Measurements from ENCODE around the gene IL17REL. TPM values are rescaled to one million over a fixed set of nuclear protein-coding genes. Genes with fewer than 3 reads are reported as not detected.
A peak's percentile ranks its signal among the peaks of the same experiment; 100 is the strongest.

The IL17REL gene
- total RNA-seq, 2 experiments from 2014 or later = 0.16 TPM

- POLR2A ChIA-PET = interaction anchor here (0.7 to 1.1 kb wide), 4 partner anchors 40 to 50 kb away, joined by 3 to 5 read pairs (median 3); no protein-coding TSS in a partner anchor
- intact Hi-C loops (cut with DNase I, micrococcal nuclease) = loop anchor here (2.0 to 5.0 kb wide), 5 partner anchors 13 to 557 kb away; partner anchors contain the start of gene TYMP (in 1 of the 2)
- ATAC-seq = peak; percentile 54
Measured at GRCh38 chr22:49975543-49976389, 36.8 kb downstream of the IL17REL start.

GRCh38 chr22:49973018-49973961 is 39.3 kb downstream of the IL17REL start:
- CTCF ChIA-PET = no interaction called here
- Mint-ChIP-seq H3K27ac (no peak overlapping the region), H3K4me1 (peaks cover 37% of the 10 kb centered on the region), H3K9me3 (ENCODE audit: low read depth) (peaks cover 4% of the 10 kb centered on the region), H3K27me3 (no peaks in the 10 kb centered on the region), H3K4me3 (no peak overlapping the region), H3K36me3 (ENCODE audit: low read depth) (peaks cover 13% of the 10 kb centered on the region)
- intact Hi-C loops (cut with DNase I, micrococcal nuclease) = loop anchor here in 1 of 2 experiments (5.0 kb wide), 1 partner anchor 206 kb away; no protein-coding TSS in a partner anchor
- POLR2A ChIA-PET = no interaction called here
- ATAC-seq = no peak
- DNase-seq = peak; percentile 21

More at GRCh38 chr22:49975543-49976389, 36.8 kb downstream of the IL17REL start:
- peak; percentile 82 for DNase-seq
- H3K36me3 Mint-ChIP-seq (ENCODE audit: low read depth) = peaks cover 34% of the 10 kb centered on the region
- H3K27me3 Mint-ChIP-seq = no peaks in the 10 kb centered on the region
- H3K9me3 Mint-ChIP-seq (ENCODE audit: low read depth) = peaks cover 15% of the 10 kb centered on the region
- CTCF ChIA-PET = interaction anchor here (0.6 to 2.8 kb wide), 9 partner anchors 8 to 552 kb away, joined by 3 to 9 read pairs (median 3); no protein-coding TSS in a partner anchor
- H3K27ac Mint-ChIP-seq = peak overlapping the region; percentile 95
- H3K4me3 Mint-ChIP-seq = peak overlapping the region; percentile 60
- peaks cover 40% of the 10 kb centered on the region for H3K4me1 Mint-ChIP-seq

GRCh38 chr22:49972163-49973017 is 40.2 kb downstream of the IL17REL start:
- intact Hi-C loops (cut with DNase I, micrococcal nuclease) = loop anchor here in 1 of 2 experiments (5.0 kb wide), 1 partner anchor 205 kb away; no protein-coding TSS in a partner anchor
- Mint-ChIP-seq H3K27me3 (no peaks in the 10 kb centered on the region), H3K4me1 (peaks cover 38% of the 10 kb centered on the region), H3K4me3 (no peak overlapping the region), H3K9me3 (ENCODE audit: low read depth) (peaks cover 4% of the 10 kb centered on the region), H3K27ac (no peak overlapping the region), H3K36me3 (ENCODE audit: low read depth) (peaks cover 9% of the 10 kb centered on the region)
- ChIA-PET POLR2A (interaction anchor here (0.6 to 2.5 kb wide), 4 partner anchors 10 to 120 kb away, joined by 4 to 21 read pairs (median 6); no protein-coding TSS in a partner anchor), CTCF (interaction anchor here (0.6 to 0.8 kb wide), 2 partner anchors 11 to 42 kb away, joined by 3 to 5 read pairs; no protein-coding TSS in a partner anchor)
- DNase-seq = peak; percentile 62
- no peak for ATAC-seq

GRCh38 chr22:49971232-49972162 is 41.1 kb downstream of the IL17REL start:
- Mint-ChIP-seq H3K36me3 (ENCODE audit: low read depth) (peaks cover 6% of the 10 kb centered on the region), H3K27ac (peak overlapping the region; percentile 93), H3K4me3 (no peak overlapping the region), H3K9me3 (ENCODE audit: low read depth) (peaks cover 4% of the 10 kb centered on the region), H3K4me1 (peaks cover 38% of the 10 kb centered on the region), H3K27me3 (no peaks in the 10 kb centered on the region)
- POLR2A ChIA-PET = interaction anchor here (0.6 to 2.5 kb wide), 6 partner anchors 9 to 649 kb away, joined by 3 to 21 read pairs (median 4); no protein-coding TSS in a partner anchor
- DNase-seq = peak; percentile 90
- CTCF ChIA-PET = interaction anchor here (0.6 to 1.3 kb wide), 4 partner anchors 10 to 59 kb away, joined by 3 to 5 read pairs (median 4); no protein-coding TSS in a partner anchor
- peak; percentile 49 for ATAC-seq
- intact Hi-C loops (cut with DNase I, micrococcal nuclease) = loop anchor here (2.0 to 5.0 kb wide), 5 partner anchors 35 to 219 kb away; partner anchors contain the start of gene ZBED4 (in 1 of the 2)

GRCh38 chr22:49970528-49971231 is 41.9 kb downstream of the IL17REL start:
- ATAC-seq (peak; percentile 87), DNase-seq (peak; percentile 99)
- H3K27ac Mint-ChIP-seq = peak overlapping the region; percentile 93
- ChIA-PET CTCF (interaction anchor here (0.7 to 1.3 kb wide), 2 partner anchors 38 to 60 kb away, joined by 3 to 4 read pairs; no protein-coding TSS in a partner anchor), POLR2A (interaction anchor here (0.5 to 2.5 kb wide), 4 partner anchors 8 to 650 kb away, joined by 3 to 21 read pairs (median 3); no protein-coding TSS in a partner anchor)
- no peaks in the 10 kb centered on the region for H3K27me3 Mint-ChIP-seq
- peaks cover 6% of the 10 kb centered on the region for H3K36me3 Mint-ChIP-seq (ENCODE audit: low read depth)
- H3K4me1 Mint-ChIP-seq = peaks cover 38% of the 10 kb centered on the region
- no peak overlapping the region for H3K4me3 Mint-ChIP-seq
- intact Hi-C loops (cut with DNase I, micrococcal nuclease) = loop anchor here (2.0 to 5.0 kb wide), 5 partner anchors 34 to 220 kb away; partner anchors contain the start of gene ZBED4 (in 1 of the 2)
- peaks cover 4% of the 10 kb centered on the region for H3K9me3 Mint-ChIP-seq (ENCODE audit: low read depth)

GRCh38 chr22:49969751-49970527 is 42.6 kb downstream of the IL17REL start:
- Mint-ChIP-seq H3K4me1 (peaks cover 35% of the 10 kb centered on the region), H3K9me3 (ENCODE audit: low read depth) (no peaks in the 10 kb centered on the region), H3K36me3 (ENCODE audit: low read depth) (peaks cover 4% of the 10 kb centered on the region), H3K4me3 (no peak overlapping the region), H3K27me3 (no peaks in the 10 kb centered on the region), H3K27ac (peak overlapping the region; percentile 93)
- intact Hi-C loops (cut with DNase I, micrococcal nuclease) = loop anchor here (2.0 to 5.0 kb wide), 5 partner anchors 33 to 221 kb away; partner anchors contain the start of gene ZBED4 (in 1 of the 2)
- DNase-seq (peak; percentile 16), ATAC-seq (peak; percentile 0)
- ChIA-PET POLR2A (no interaction called here), CTCF (no interaction called here)

GRCh38 chr22:49968831-49969661 is 43.5 kb downstream of the IL17REL start:
- Mint-ChIP-seq H3K27me3 (no peaks in the 10 kb centered on the region), H3K4me1 (peaks cover 43% of the 10 kb centered on the region), H3K36me3 (ENCODE audit: low read depth) (peaks cover 10% of the 10 kb centered on the region), H3K9me3 (ENCODE audit: low read depth) (no peaks in the 10 kb centered on the region), H3K4me3 (no peak overlapping the region), H3K27ac (no peak overlapping the region)
- POLR2A ChIA-PET = no interaction called here
- CTCF ChIA-PET = no interaction called here
- DNase-seq (no peak), ATAC-seq (no peak)
- intact Hi-C loops (cut with DNase I, micrococcal nuclease) = no loop called here

- Mint-ChIP-seq H3K36me3 (ENCODE audit: low read depth) (peaks cover 17% of the 10 kb centered on the region), H3K4me3 (no peak overlapping the region), H3K27ac (no peak overlapping the region), H3K27me3 (no peaks in the 10 kb centered on the region), H3K4me1 (peaks cover 47% of the 10 kb centered on the region), H3K9me3 (ENCODE audit: low read depth) (no peaks in the 10 kb centered on the region)
- no peak for ATAC-seq
- DNase-seq = peak; percentile 40
- intact Hi-C loops (cut with DNase I, micrococcal nuclease) = no loop called here
- ChIA-PET POLR2A (no interaction called here), CTCF (no interaction called here)
Measured at GRCh38 chr22:49968313-49968830, 44.2 kb downstream of the IL17REL start.
